ENCODE data around the gene OR5AR1. TPM values are rescaled to one million over a fixed set of nuclear protein-coding genes. Genes with fewer than 3 reads are reported as not detected.

Gene OR5AR1
- total RNA-seq: not detected in 2 replicates

DNA sequence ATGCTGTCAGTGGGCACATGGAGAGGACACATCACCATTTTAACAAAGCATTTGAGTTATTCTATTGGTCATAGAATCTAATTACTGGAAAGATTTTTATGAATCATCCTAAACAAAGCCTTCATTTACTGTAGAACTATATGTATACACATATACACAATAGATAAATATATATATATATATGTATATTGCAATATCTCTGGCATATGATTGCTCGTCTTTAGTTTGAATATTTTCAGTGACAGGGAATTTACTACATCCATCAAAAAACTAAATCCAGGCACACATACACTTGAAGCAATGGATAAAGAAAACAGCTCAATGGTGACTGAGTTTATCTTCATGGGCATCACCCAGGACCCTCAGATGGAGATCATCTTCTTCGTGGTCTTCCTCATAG is at the start of gene OR5AR1:
Gene OR5AR1 (plus strand): TSS at position 301 of the 400 bp plus-strand sequence. CDS start 0 bp downstream, at position 301.

DNA sequence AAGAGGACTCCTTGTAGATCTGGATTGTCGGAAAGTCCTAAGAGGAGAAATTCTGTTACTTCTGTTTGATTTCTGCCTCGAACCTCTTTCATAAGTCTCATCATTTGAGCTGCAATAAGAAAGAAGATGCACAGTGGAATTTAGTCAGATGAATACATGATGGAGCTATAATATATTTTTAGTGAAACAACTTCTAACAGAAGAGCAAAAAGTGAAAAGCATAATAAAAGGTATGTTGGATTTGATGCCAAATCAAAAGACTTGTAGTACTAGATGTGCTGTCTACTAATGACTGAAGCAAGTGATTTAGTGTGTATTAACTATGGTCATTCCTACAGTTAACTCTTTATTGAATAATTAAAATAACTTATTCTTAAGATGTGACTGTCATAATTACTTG is 21.1 kb upstream of the OR5AR1 start, which contains the start of gene OR5AP2:
Gene OR5AP2 (minus strand): TSS at position 101 of the 400 bp plus-strand sequence. CDS start 0 bp downstream, at position 101.

GRCh38 chr11:56698795-56699194 is 35.3 kb downstream of the OR5AR1 start, which contains the start of gene OR9G1:
Gene OR9G1, plus strand, starts transcription at chr11:56699095. Its CDS starts 1,293 bp downstream, at chr11:56700388.

Other genes starting within 250 kb of the OR5AR1 start
- not detected in 2 replicates for gene OR5M3, start 190.3 kb upstream of the OR5AR1 start, total RNA-seq
- not detected in 2 replicates for gene OR5M8, start 172.3 kb upstream of the OR5AR1 start, total RNA-seq
- not detected in 2 replicates for gene OR5M11, start 120.4 kb upstream of the OR5AR1 start, total RNA-seq
- gene OR5M10, start 86.0 kb upstream of the OR5AR1 start, total RNA-seq: not detected in 2 replicates
- not detected in 2 replicates for gene OR5M1, start 48.8 kb upstream of the OR5AR1 start, total RNA-seq
- gene OR5AP2, start 21.2 kb upstream of the OR5AR1 start, total RNA-seq: not detected in 2 replicates
- not detected in 2 replicates for gene OR9G1, start 35.4 kb downstream of the OR5AR1 start, total RNA-seq
- not detected in 2 replicates for gene OR9G4, start 85.0 kb downstream of the OR5AR1 start, total RNA-seq